ENCODE results near the gene ZCCHC17.

DNA sequence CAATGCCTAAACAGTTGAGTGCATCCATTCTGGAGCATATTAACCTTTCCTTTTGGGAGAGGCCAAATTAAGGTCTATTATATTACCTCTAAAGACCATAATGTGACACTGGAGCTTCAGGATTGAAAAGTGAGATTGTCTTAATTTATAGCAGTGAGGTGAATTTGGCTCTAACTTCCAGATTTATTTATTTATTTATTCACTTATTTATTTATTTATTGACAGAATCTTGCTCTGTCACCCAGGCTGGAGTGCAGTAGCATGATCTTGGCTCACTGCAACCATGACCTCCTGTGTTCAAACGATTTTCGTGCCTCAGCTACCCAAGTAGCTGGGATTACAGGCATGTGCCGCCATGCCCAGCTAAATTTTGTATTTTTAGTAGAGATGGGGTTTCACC, 19.1 kb downstream of the ZCCHC17 start:
- TF ChIP-seq POLR2AphosphoS5 (IDR thresholded peaks at IDR 0.05; ENCODE audit: low read depth) (no peak), SPI1 (IDR thresholded peaks at IDR 0.05; ENCODE audit: borderline replicate concordance, low read depth) (no peak), GABPA (IDR thresholded peaks at IDR 0.05; ENCODE audit: low read depth) (no peak)
- TF ChIP-seq, protein P1, sequence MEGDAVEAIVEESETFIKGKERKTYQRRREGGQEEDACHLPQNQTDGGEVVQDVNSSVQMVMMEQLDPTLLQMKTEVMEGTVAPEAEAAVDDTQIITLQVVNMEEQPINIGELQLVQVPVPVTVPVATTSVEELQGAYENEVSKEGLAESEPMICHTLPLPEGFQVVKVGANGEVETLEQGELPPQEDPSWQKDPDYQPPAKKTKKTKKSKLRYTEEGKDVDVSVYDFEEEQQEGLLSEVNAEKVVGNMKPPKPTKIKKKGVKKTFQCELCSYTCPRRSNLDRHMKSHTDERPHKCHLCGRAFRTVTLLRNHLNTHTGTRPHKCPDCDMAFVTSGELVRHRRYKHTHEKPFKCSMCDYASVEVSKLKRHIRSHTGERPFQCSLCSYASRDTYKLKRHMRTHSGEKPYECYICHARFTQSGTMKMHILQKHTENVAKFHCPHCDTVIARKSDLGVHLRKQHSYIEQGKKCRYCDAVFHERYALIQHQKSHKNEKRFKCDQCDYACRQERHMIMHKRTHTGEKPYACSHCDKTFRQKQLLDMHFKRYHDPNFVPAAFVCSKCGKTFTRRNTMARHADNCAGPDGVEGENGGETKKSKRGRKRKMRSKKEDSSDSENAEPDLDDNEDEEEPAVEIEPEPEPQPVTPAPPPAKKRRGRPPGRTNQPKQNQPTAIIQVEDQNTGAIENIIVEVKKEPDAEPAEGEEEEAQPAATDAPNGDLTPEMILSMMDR (IDR thresholded peaks at IDR 0.05; ENCODE audit: insufficient read depth, low read length) = no peak
- TF ChIP-seq, protein P2, sequence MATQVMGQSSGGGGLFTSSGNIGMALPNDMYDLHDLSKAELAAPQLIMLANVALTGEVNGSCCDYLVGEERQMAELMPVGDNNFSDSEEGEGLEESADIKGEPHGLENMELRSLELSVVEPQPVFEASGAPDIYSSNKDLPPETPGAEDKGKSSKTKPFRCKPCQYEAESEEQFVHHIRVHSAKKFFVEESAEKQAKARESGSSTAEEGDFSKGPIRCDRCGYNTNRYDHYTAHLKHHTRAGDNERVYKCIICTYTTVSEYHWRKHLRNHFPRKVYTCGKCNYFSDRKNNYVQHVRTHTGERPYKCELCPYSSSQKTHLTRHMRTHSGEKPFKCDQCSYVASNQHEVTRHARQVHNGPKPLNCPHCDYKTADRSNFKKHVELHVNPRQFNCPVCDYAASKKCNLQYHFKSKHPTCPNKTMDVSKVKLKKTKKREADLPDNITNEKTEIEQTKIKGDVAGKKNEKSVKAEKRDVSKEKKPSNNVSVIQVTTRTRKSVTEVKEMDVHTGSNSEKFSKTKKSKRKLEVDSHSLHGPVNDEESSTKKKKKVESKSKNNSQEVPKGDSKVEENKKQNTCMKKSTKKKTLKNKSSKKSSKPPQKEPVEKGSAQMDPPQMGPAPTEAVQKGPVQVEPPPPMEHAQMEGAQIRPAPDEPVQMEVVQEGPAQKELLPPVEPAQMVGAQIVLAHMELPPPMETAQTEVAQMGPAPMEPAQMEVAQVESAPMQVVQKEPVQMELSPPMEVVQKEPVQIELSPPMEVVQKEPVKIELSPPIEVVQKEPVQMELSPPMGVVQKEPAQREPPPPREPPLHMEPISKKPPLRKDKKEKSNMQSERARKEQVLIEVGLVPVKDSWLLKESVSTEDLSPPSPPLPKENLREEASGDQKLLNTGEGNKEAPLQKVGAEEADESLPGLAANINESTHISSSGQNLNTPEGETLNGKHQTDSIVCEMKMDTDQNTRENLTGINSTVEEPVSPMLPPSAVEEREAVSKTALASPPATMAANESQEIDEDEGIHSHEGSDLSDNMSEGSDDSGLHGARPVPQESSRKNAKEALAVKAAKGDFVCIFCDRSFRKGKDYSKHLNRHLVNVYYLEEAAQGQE (IDR thresholded peaks at IDR 0.05; ENCODE audit: insufficient replicate concordance, low read depth) = no peak

All from HL-60 (cell line).